HL-60 (cell line): ENCODE measurements around the gene NEK8.

Experiments
- CTCF ChIP-seq: IDR thresholded peaks from one replicate; pipeline ENCODE4 v1.5.1; 2011; ENCODE audit warnings: low read length, control low read depth, inconsistent platforms; ENCODE audit not compliant: insufficient read depth
- POLR2AphosphoS5 ChIP-seq: IDR thresholded peaks from 2 replicates; pipeline ENCODE4 v1.6.1; 2012; ENCODE audit warnings: low read depth

- TF ChIP-seq CTCF (no peak), POLR2AphosphoS5 (no peak)
Observed at GRCh38 chr17:28703552-28704218, 24.9 kb upstream of the NEK8 start.
